Keratinocyte (primary cell): Measurements from ENCODE around the gene ANO7.

Source experiments
- CTCF ChIP-seq, 3 experiments: IDR thresholded peaks in 1 of 3; conservative IDR thresholded peaks in 1 of 3; optimal IDR thresholded peaks in 1 of 3; 2 replicates in 2 of 3; 3 replicates in 1 of 3; pipeline versions ENCODE3 to v1.5.1; 2011; ENCODE audit warnings: low read length in 3 of 3, mild to moderate bottlenecking in 3 of 3, moderate library complexity in 2 of 3, control low read depth in 1 of 3, inconsistent platforms in 1 of 3; ENCODE audit not compliant: insufficient read depth in 2 of 3; ENCODE audit errors: extremely low read depth in 1 of 3
- EZH2 ChIP-seq: IDR thresholded peaks from one replicate; pipeline ENCODE4 v1.6.1; 2012; ENCODE audit warnings: inconsistent platforms, mild to moderate bottlenecking, low read length, moderate library complexity

- TF ChIP-seq CTCF (optimal IDR thresholded peaks at IDR 0.05 in 1 of 3, IDR thresholded peaks at IDR 0.05 in 1 of 3, conservative IDR thresholded peaks at IDR 0.05 in 1 of 3; ENCODE audit: extremely low read depth in 1 of 3, insufficient read depth in 2 of 3, low read length in 3 of 3) (no peak), EZH2 (no peak)
Measured at GRCh38 chr2:241252778-241253475, 64.5 kb downstream of the ANO7 start.
